WTC11 (cell line): ENCODE data around the gene ESR2. TPM values are rescaled to one million over a fixed set of nuclear protein-coding genes. Genes with fewer than 3 reads are reported as not detected.

ENCODE experiments used
- microRNA-seq: library from miRNA; unstranded; fragments of <30 nt; microRNA quantifications from one replicate; pipeline ENCODE4 v1.2.0, GENCODE V29; 2022; ENCODE audit warnings: borderline number of aligned reads
- total RNA-seq: library from RNA; stranded (reverse); gene quantifications from 3 replicates; pipeline ENCODE4 v1.2.3, GENCODE V29; 2021

Gene ESR2
- total RNA-seq, 1 experiment from 2014 or later, result 0.50 TPM

Small RNA genes within 50 kb of the gene (microRNA-seq; reads per million reads assigned to microRNA genes)
- not detected for gene MIR548H1

Other genes with a start within 250 kb of the ESR2 start
- gene MTHFD1, start 94.0 kb upstream of the ESR2 start, total RNA-seq, result 224 to 229 TPM (median 226 TPM) in 3 replicates
- 2.8 to 3.0 TPM (median 3.0 TPM) in 3 replicates for gene AKAP5, start 171.1 kb upstream of the ESR2 start, total RNA-seq
- 11.9 to 14.0 TPM (median 13.1 TPM) in 3 replicates for gene ZBTB25, start 209.5 kb upstream of the ESR2 start, total RNA-seq
- gene ZBTB1, start 210.4 kb upstream of the ESR2 start, total RNA-seq, result 24.7 to 32.5 TPM (median 31.7 TPM) in 3 replicates
- 30.2 to 43.9 TPM (median 40.7 TPM) in 3 replicates for gene HSPA2, start 246.4 kb upstream of the ESR2 start, total RNA-seq